ENCODE results near the gene GATA5.

GATA5 gene

GRCh38 chr20:62445553-62446340, 30.0 kb downstream of the GATA5 start:
- TF ChIP-seq SIN3A (IDR thresholded peaks at IDR 0.05; ENCODE audit: borderline replicate concordance, insufficient read depth, low read length): no peak
- no peak for TF ChIP-seq TAF1 (IDR thresholded peaks at IDR 0.05; ENCODE audit: borderline replicate concordance, insufficient read depth, low read length)
- no peak for TF ChIP-seq REST (IDR thresholded peaks at IDR 0.05; ENCODE audit: insufficient read depth in 1 of 2, low read depth in 2 of 2, low read length in 2 of 2)
- TF ChIP-seq FOXP2 (optimal IDR thresholded peaks at IDR 0.05; ENCODE audit: borderline replicate concordance, extremely low read depth, extremely low read length, insufficient read depth): no peak
- TF ChIP-seq POLR2AphosphoS5 (IDR thresholded peaks at IDR 0.05; ENCODE audit: low read depth, low read length): no peak

DNA sequence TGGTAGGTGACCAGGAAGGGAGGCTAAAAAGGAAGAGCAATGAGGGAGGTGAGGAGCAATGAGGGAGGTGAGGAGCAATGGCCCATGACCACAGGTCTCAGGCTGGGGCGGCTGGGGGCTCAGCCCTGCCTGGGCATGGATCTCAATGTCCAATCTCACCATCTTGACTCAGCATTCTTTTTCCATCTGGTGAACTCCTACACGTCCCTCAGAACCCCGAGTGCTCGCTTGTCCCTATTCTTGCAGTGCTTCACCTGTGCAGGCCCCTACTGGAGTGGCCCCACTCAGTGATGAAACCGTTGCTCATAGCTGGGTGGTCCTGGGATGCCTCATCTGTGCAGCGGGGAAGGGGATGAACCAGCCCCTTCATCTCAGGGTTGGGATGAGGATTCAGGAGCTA, 31.5 kb downstream of the GATA5 start:
- TF ChIP-seq FOXP2 (optimal IDR thresholded peaks at IDR 0.05; ENCODE audit: borderline replicate concordance, extremely low read depth, extremely low read length, insufficient read depth): no peak

- TF ChIP-seq TAF1 (IDR thresholded peaks at IDR 0.05; ENCODE audit: borderline replicate concordance, insufficient read depth, low read length): no peak
Measured at GRCh38 chr20:62441987-62442539, 33.7 kb downstream of the GATA5 start.

GRCh38 chr20:62439218-62439617, 36.6 kb downstream of the GATA5 start:
- TF ChIP-seq FOXP2 (optimal IDR thresholded peaks at IDR 0.05; ENCODE audit: borderline replicate concordance, extremely low read depth, extremely low read length, insufficient read depth): no peak
- no peak for TF ChIP-seq SIN3A (IDR thresholded peaks at IDR 0.05; ENCODE audit: borderline replicate concordance, insufficient read depth, low read length)
- TF ChIP-seq TAF1 (IDR thresholded peaks at IDR 0.05; ENCODE audit: borderline replicate concordance, insufficient read depth, low read length): no peak
- no peak for TF ChIP-seq REST (IDR thresholded peaks at IDR 0.05; ENCODE audit: insufficient read depth in 1 of 2, low read depth in 2 of 2, low read length in 2 of 2)
- TF ChIP-seq POLR2AphosphoS5 (IDR thresholded peaks at IDR 0.05; ENCODE audit: low read depth, low read length): no peak

- TF ChIP-seq SIN3A (IDR thresholded peaks at IDR 0.05; ENCODE audit: borderline replicate concordance, insufficient read depth, low read length) (no peak), REST (IDR thresholded peaks at IDR 0.05; ENCODE audit: insufficient read depth in 1 of 2, low read depth in 2 of 2, low read length in 2 of 2) (no peak), POLR2AphosphoS5 (IDR thresholded peaks at IDR 0.05; ENCODE audit: low read depth, low read length) (no peak), FOXP2 (optimal IDR thresholded peaks at IDR 0.05; ENCODE audit: borderline replicate concordance, extremely low read depth, extremely low read length, insufficient read depth) (no peak), TAF1 (IDR thresholded peaks at IDR 0.05; ENCODE audit: borderline replicate concordance, insufficient read depth, low read length) (no peak)
Measured at GRCh38 chr20:62437927-62438326, 37.9 kb downstream of the GATA5 start.

GRCh38 chr20:62437496-62437895, 38.3 kb downstream of the GATA5 start:
- TF ChIP-seq POLR2AphosphoS5 (IDR thresholded peaks at IDR 0.05; ENCODE audit: low read depth, low read length) (no peak), REST (IDR thresholded peaks at IDR 0.05; ENCODE audit: insufficient read depth in 1 of 2, low read depth in 2 of 2, low read length in 2 of 2) (no peak), TAF1 (IDR thresholded peaks at IDR 0.05; ENCODE audit: borderline replicate concordance, insufficient read depth, low read length) (no peak), FOXP2 (optimal IDR thresholded peaks at IDR 0.05; ENCODE audit: borderline replicate concordance, extremely low read depth, extremely low read length, insufficient read depth) (no peak), SIN3A (IDR thresholded peaks at IDR 0.05; ENCODE audit: borderline replicate concordance, insufficient read depth, low read length) (no peak)
